HFF-Myc (cell line): ENCODE data around the gene HDDC3.
"Not testable (repeated sequence)": the region's sequence is repeated elsewhere in the genome, so short reads cannot be mapped to it uniquely, and the experiment has no call there.

Experiments used
- DNase-seq: peaks from one replicate; pipeline ENCODE4 v3.0.0-alpha.2; 2011; ENCODE audit warnings: low read depth; ENCODE audit errors: extremely low read depth
- H3K4me3 ChIP-seq: replicated peaks from 2 replicates; pipeline ENCODE4 v1.5.1; 2011; ENCODE audit warnings: low read depth, mild to moderate bottlenecking, control low read depth, low read length
- CTCF ChIP-seq: IDR thresholded peaks from 2 replicates; pipeline ENCODE4 v1.5.1; 2012; ENCODE audit warnings: mild to moderate bottlenecking, low read depth, low read length, control low read depth; ENCODE audit errors: missing control alignments

The HDDC3 gene

GRCh38 chr15:90903733-90904536 lies 28.4 kb downstream of the HDDC3 start:
- no peak for DNase-seq
- H3K4me3 ChIP-seq = peak overlapping the region; percentile 56
- no peak for TF ChIP-seq CTCF

GRCh38 chr15:90902840-90903732 lies 29.3 kb downstream of the HDDC3 start, which contains the start of gene MAN2A2:
MAN2A2 (plus strand) TSS chr15:90903302; CDS start chr15:90904208, 906 bp downstream.
- no peak for DNase-seq
- peak within 1 kb of the TSS; percentile 59 for H3K4me3 ChIP-seq
- TF ChIP-seq CTCF = no peak

GRCh38 chr15:90902040-90902839 lies 30.1 kb downstream of the HDDC3 start:
- DNase-seq = peak; percentile 41
- peak overlapping the region; percentile 59 for H3K4me3 ChIP-seq
- TF ChIP-seq CTCF = peak; percentile 77

- TF ChIP-seq CTCF = no peak
- no peak for DNase-seq
- peak overlapping the region; percentile 59 for H3K4me3 ChIP-seq
Observed at GRCh38 chr15:90901175-90902039, 30.9 kb downstream of the HDDC3 start.

GRCh38 chr15:90897131-90897655 lies 35.2 kb downstream of the HDDC3 start:
- DNase-seq, H3K4me3 ChIP-seq: not testable (repeated sequence)

- peak; percentile 13 for TF ChIP-seq CTCF
- no peak overlapping the region for H3K4me3 ChIP-seq
- no peak for DNase-seq
Observed at GRCh38 chr15:90895571-90896117, 36.7 kb downstream of the HDDC3 start.
